ENCODE results near the gene MAP3K20. TPM values are rescaled to one million over a fixed set of nuclear protein-coding genes. Genes with fewer than 3 reads are reported as not detected.

Gene MAP3K20
- total and polyA plus RNA-seq, 2 donors (not counting 3 experiments of a cell fraction or from before 2014, with no cell fraction given) = 7.8 to 31.5 TPM

- dilution Hi-C loops (cut with MboI; ENCODE audit: extremely low pct_ligation_motif_present, low sequenced_read_pairs) (no loop called here), intact Hi-C loops (cut with micrococcal nuclease) (no loop called here)
- no peak for DNase-seq (ENCODE audit: low read depth, low spot score)
- ChIA-PET CTCF (interaction anchor here (0.9 to 1.3 kb wide), 2 partner anchors 19 to 31 kb away, joined by 3 read pairs; no protein-coding TSS in a partner anchor), POLR2A (no interaction called here)
- peaks cover 6% of the 10 kb centered on the region for H3K4me1 ChIP-seq (ENCODE audit: control insufficient read depth, extremely low read depth, insufficient read depth, low read length)
- no peak for FAIRE-seq
- H3K79me2 ChIP-seq (ENCODE audit: control insufficient read depth, insufficient read depth, low read length) = no peaks in the 10 kb centered on the region
- no peaks in the 10 kb centered on the region for H3K27me3 ChIP-seq (ENCODE audit: control insufficient read depth in 2 of 2, insufficient read depth in 2 of 2, low read length in 2 of 2)
- H2AFZ ChIP-seq (ENCODE audit: low read depth, low read length) = no peak overlapping the region
- H4K20me1 ChIP-seq (replicated peaks; ENCODE audit: control insufficient read depth, extremely low read depth, insufficient read depth, low read length) = no peaks in the 10 kb centered on the region
- H3K4me2 ChIP-seq (ENCODE audit: insufficient read depth, low read length) = no peak overlapping the region
- H3K9me1 ChIP-seq (replicated peaks; ENCODE audit: control insufficient read depth, extremely low read depth, insufficient read depth, low read length) = no peaks in the 10 kb centered on the region
- no peaks in the 10 kb centered on the region for H3K36me3 ChIP-seq (ENCODE audit: control insufficient read depth in 2 of 2, extremely low read depth in 1 of 2, insufficient read depth in 2 of 2, low read length in 2 of 2)
- no peak overlapping the region for H3K9ac ChIP-seq (replicated peaks; ENCODE audit: extremely low read depth, insufficient read depth, low read length)
- no peak for TF ChIP-seq POLR2AphosphoS5 (IDR thresholded peaks at IDR 0.05; ENCODE audit: insufficient read depth, low read depth, low read length)
- no peak for TF ChIP-seq GATA2 (IDR thresholded peaks at IDR 0.05; ENCODE audit: insufficient read depth, insufficient read length, low read depth, low read length)
- TF ChIP-seq FOS (IDR thresholded peaks at IDR 0.05; ENCODE audit: borderline replicate concordance, insufficient read depth, low read length) = no peak
- no peak for TF ChIP-seq CTCF (IDR thresholded peaks at IDR 0.05; ENCODE audit: extremely low read depth in 1 of 2, insufficient read depth in 1 of 2, low read depth in 1 of 2, low read length in 2 of 2)
- no peak for TF ChIP-seq JUN (IDR thresholded peaks at IDR 0.05; ENCODE audit: borderline replicate concordance, insufficient read depth, insufficient read length, low read depth)
- no peak for TF ChIP-seq MAX (IDR thresholded peaks at IDR 0.05; ENCODE audit: insufficient read depth, insufficient read length)
- no peak for TF ChIP-seq EZH2 (IDR thresholded peaks at IDR 0.05; ENCODE audit: borderline replicate concordance, low read depth, low read length, severe bottlenecking)
- no peak for TF ChIP-seq POLR2A (IDR thresholded peaks at IDR 0.05; ENCODE audit: low read depth, low read length)
- no peak for TF ChIP-seq MYC (IDR thresholded peaks at IDR 0.05; ENCODE audit: low read depth, low read length)
- no peak overlapping the region for H3K27ac ChIP-seq (ENCODE audit: insufficient read depth, low read depth, low read length)
- no TSS peak for BruUV-seq (replicated peaks)
- no peak overlapping the region for H3K4me3 ChIP-seq (replicated peaks in 1 of 3; ENCODE audit: insufficient read depth in 1 of 3, low read depth in 1 of 3, low read length in 3 of 3)
- no peaks in the 10 kb centered on the region for H3K9me3 ChIP-seq (replicated peaks; ENCODE audit: control insufficient read depth, insufficient read depth, low read length)
Observed at GRCh38 chr2:173138962-173139361, 63.3 kb downstream of the MAP3K20 start.
